ENCODE data around the gene PTPN4. TPM values are rescaled to one million over a fixed set of nuclear protein-coding genes. Genes with fewer than 3 reads are reported as not detected.

PTPN4 gene
- total and polyA plus RNA-seq, 10 of the 15 experiments (the other 5 are each of a cell fraction or from before 2014, with no cell fraction given), result 5.0 to 29.7 (median 23.7) TPM

DNA sequence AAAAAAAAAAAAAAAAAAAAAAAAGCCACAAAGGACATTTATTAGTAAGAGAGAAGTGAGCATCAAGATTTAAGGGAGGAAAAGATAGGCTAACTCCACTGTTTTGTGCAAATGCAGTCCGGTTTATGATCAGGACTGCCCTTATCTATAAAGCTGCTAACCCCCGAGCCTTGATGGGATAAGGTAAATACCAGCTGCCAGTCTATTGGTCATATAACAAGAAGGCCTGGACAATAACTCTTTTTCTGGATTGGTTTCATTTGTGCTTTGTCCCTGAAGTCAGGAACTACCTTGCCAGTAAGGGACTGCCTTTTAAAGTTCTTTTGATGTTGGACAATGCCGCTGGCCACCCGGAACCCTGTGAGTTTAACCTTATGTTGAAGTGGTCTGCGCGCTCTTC lies 15.4 kb downstream of the PTPN4 start (continued):
- TF ChIP-seq BCL3 (IDR thresholded peaks at IDR 0.05; ENCODE audit: borderline replicate concordance, insufficient read depth, low read depth, low read length, poor library complexity, severe bottlenecking) (no peak), PML (IDR thresholded peaks at IDR 0.05; ENCODE audit: low read length) (no peak), TAF1 (IDR thresholded peaks at IDR 0.05; ENCODE audit: borderline replicate concordance, low read depth, low read length) (no peak), ZNF24 (IDR thresholded peaks at IDR 0.05) (no peak), RUNX3 (IDR thresholded peaks at IDR 0.05; ENCODE audit: low read length) (no peak), SREBF2 (IDR thresholded peaks at IDR 0.05; ENCODE audit: low read length) (no peak), HDAC2 (IDR thresholded peaks at IDR 0.05) (no peak), KAT2A (conservative IDR thresholded peaks at IDR 0.05; ENCODE audit: control insufficient read depth, low read depth, low read length) (no peak)

GRCh38 chr2:119782308-119783027 lies 22.7 kb downstream of the PTPN4 start:
- FAIRE-seq (no peak), DNase-seq (ENCODE audit: low read depth, low spot score) (no peak), ATAC-seq (peak; percentile 71)
- Histone ChIP-seq H2AFZ (ENCODE audit: control insufficient read depth, low read depth, low read length) (no peak overlapping the region), H3K9ac (ENCODE audit: control insufficient read depth, insufficient read depth, low read length) (no peak overlapping the region), H3K36me3 (ENCODE audit: control insufficient read depth in 2 of 2, insufficient read depth in 2 of 2, low read length in 1 of 2) (no peaks in the 10 kb centered on the region), H3K4me3 (no peak overlapping the region), H3K27me3 (replicated peaks in 1 of 2; ENCODE audit: control insufficient read depth in 2 of 2, insufficient read depth in 2 of 2, low read length in 1 of 2) (no peaks in the 10 kb centered on the region), H4K20me1 (ENCODE audit: control insufficient read depth, insufficient read depth) (no peaks in the 10 kb centered on the region), H3K4me1 (ENCODE audit: control insufficient read depth, insufficient read depth, low read length) (no peaks in the 10 kb centered on the region), H3K79me2 (ENCODE audit: control insufficient read depth, insufficient read depth, low read length) (peaks cover 4% of the 10 kb centered on the region), H3K4me2 (ENCODE audit: control insufficient read depth, insufficient read depth) (no peak overlapping the region), H3K27ac (ENCODE audit: control insufficient read depth, insufficient read depth) (no peak overlapping the region), H3K9me3 (replicated peaks; ENCODE audit: control insufficient read depth, insufficient read depth, low read length) (no peaks in the 10 kb centered on the region)
- SMC1A ChIA-PET (ENCODE audit: uncharacterized antibody, unreplicated experiment), result interaction anchor here (1.2 kb wide), 1 partner anchor 13 kb away, joined by 3 read pairs; no protein-coding TSS in a partner anchor
- BruUV-seq (replicated peaks), result no TSS peak
- CTCF ChIA-PET, result no interaction called here
- intact Hi-C loops (cut with micrococcal nuclease; ENCODE audit: unreplicated experiment), result no loop called here
- in situ Hi-C loops (cut with MboI), result no loop called here
- POLR2A ChIA-PET, result no interaction called here
- RAD21 ChIA-PET (ENCODE audit: unreplicated experiment), result no interaction called here
- TF ChIP-seq, protein P1, sequence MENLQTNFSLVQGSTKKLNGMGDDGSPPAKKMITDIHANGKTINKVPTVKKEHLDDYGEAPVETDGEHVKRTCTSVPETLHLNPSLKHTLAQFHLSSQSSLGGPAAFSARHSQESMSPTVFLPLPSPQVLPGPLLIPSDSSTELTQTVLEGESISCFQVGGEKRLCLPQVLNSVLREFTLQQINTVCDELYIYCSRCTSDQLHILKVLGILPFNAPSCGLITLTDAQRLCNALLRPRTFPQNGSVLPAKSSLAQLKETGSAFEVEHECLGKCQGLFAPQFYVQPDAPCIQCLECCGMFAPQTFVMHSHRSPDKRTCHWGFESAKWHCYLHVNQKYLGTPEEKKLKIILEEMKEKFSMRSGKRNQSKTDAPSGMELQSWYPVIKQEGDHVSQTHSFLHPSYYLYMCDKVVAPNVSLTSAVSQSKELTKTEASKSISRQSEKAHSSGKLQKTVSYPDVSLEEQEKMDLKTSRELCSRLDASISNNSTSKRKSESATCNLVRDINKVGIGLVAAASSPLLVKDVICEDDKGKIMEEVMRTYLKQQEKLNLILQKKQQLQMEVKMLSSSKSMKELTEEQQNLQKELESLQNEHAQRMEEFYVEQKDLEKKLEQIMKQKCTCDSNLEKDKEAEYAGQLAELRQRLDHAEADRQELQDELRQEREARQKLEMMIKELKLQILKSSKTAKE (IDR thresholded peaks at IDR 0.05; ENCODE audit: low read depth, poor library complexity, severe bottlenecking), result no peak
- TF ChIP-seq ZNF384 (IDR thresholded peaks at IDR 0.05; ENCODE audit: borderline replicate concordance, low read depth, low read length) (no peak), HDAC6 (IDR thresholded peaks at IDR 0.05; ENCODE audit: unreplicated experiment) (no peak)
- TF ChIP-seq, protein P2, sequence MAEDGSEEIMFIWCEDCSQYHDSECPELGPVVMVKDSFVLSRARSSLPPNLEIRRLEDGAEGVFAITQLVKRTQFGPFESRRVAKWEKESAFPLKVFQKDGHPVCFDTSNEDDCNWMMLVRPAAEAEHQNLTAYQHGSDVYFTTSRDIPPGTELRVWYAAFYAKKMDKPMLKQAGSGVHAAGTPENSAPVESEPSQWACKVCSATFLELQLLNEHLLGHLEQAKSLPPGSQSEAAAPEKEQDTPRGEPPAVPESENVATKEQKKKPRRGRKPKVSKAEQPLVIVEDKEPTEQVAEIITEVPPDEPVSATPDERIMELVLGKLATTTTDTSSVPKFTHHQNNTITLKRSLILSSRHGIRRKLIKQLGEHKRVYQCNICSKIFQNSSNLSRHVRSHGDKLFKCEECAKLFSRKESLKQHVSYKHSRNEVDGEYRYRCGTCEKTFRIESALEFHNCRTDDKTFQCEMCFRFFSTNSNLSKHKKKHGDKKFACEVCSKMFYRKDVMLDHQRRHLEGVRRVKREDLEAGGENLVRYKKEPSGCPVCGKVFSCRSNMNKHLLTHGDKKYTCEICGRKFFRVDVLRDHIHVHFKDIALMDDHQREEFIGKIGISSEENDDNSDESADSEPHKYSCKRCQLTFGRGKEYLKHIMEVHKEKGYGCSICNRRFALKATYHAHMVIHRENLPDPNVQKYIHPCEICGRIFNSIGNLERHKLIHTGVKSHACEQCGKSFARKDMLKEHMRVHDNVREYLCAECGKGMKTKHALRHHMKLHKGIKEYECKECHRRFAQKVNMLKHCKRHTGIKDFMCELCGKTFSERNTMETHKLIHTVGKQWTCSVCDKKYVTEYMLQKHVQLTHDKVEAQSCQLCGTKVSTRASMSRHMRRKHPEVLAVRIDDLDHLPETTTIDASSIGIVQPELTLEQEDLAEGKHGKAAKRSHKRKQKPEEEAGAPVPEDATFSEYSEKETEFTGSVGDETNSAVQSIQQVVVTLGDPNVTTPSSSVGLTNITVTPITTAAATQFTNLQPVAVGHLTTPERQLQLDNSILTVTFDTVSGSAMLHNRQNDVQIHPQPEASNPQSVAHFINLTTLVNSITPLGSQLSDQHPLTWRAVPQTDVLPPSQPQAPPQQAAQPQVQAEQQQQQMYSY (CRISPR knock-in tag; IDR thresholded peaks at IDR 0.05), result no peak
- 68% methylated on average over 9 of the region's 9 CpGs for WGBS (ENCODE audit: insufficient coverage, insufficient replicate concordance, low lambda C conversion rate, missing lambda C conversion rate)

All from GM12878 (cell line).